Right lobe of liver (tissue), 6 donors: ENCODE measurements around the gene HELZ2. TPM values are rescaled to one million over a fixed set of nuclear protein-coding genes. Genes with fewer than 3 reads are reported as not detected.

Source experiments
- ATAC-seq, 4 donors: fragments of 200-7000 bp; cut with Tn5 transposase; one replicate each; pipeline ENCODE4 v1.9.1; 2020; ENCODE audit warnings: mild to moderate bottlenecking in 4 of 4, moderate library complexity in 4 of 4
- DNase-seq, 3 donors: peaks; one replicate each; pipeline ENCODE4 v3.0.0-alpha.2; 2020
- H3K27ac ChIP-seq, 3 donors: fragments of 200-600 bp; one replicate each; pipeline ENCODE4 v1.8.0; 2022
- H3K27me3 ChIP-seq, 2 donors: fragments of 200-600 bp; one replicate each; pipeline ENCODE4 v1.8.0; 2022
- H3K36me3 ChIP-seq, 4 donors: fragments of 200-600 bp; sonication (generic) in 1 of 4; one replicate each; pipeline versions ENCODE4 v1.5.1 to v1.8.0; 2017 to 2022; ENCODE audit warnings: control low read depth in 1 of 4
- H3K4me1 ChIP-seq, 4 donors: fragments of 200-600 bp; sonication (generic) in 1 of 4; one replicate each; pipeline versions ENCODE4 v1.5.1 to v1.8.0; 2017 to 2022; ENCODE audit warnings: control low read depth in 1 of 4
- H3K4me3 ChIP-seq, 3 donors: fragments of 200-600 bp; one replicate each; pipeline ENCODE4 v1.8.0; 2022
- H3K9me3 ChIP-seq, 4 donors: fragments of 200-600 bp; sonication (generic) in 1 of 4; one replicate each; pipeline versions ENCODE4 v1.5.1 to v1.8.0; 2017 to 2022; ENCODE audit warnings: control low read depth in 1 of 4
- POLR2A ChIP-seq: fragments of 450-650 bp; IDR thresholded peaks from one replicate; pipeline ENCODE4 v1.6.1; 2017; ENCODE audit warnings: antibody characterized with exemption, mild to moderate bottlenecking
- WGBS: methylation state at CpG from one replicate; pipeline ENCODE4 v1.1.6; 2018; ENCODE audit warnings: low coverage, low lambda C conversion rate; ENCODE audit not compliant: insufficient coverage; ENCODE audit errors: missing lambda C conversion rate; 5-methylcytosine and 5-hydroxymethylcytosine counted together
- intact Hi-C, 2 donors: fragments of 100-400 bp; cut with DNase I; formaldehyde crosslinking; loops; one replicate each; pipeline versions ENCODE4 v1.11.2 to v1.14.1; 2022
- total RNA-seq, 6 experiments: library from RNA; depleted of rRNA in 2 of 6; stranded (reverse); fragments of >200 nt in 2 of 6; fragmentation: NEBNext Ultra II Directional in 3 of 6; extraction: Animal tissue kit (Norgen Biotek cat#: 25700) in 3 of 6; gene quantifications; one replicate each; pipeline versions ENCODE4 v1.1.0 to v1.2.4, GENCODE V29; 2016 to 2023
- TF ChIP-seq, protein P1 (sequence below), 4 donors: fragments of 200-600 bp in 3 of 4; fragments of 450-650 bp in 1 of 4; IDR thresholded peaks; one replicate each; pipeline versions ENCODE4 v1.5.1 to v1.8.0; 2016 to 2022; ENCODE audit warnings: antibody characterized with exemption in 4 of 4, mild to moderate bottlenecking in 2 of 4
- donor health status: DM: no; HTN: yes; CAD: no.
- donor health status: DM: no; HTN: no; CAD: no.
- donor health status: DM: no; HTN: no; CAD: no.
- donor health status: DM: no; HTN: yes; CAD: no.
- donor health status: DM: no; HTN: yes; CAD: no.

Gene HELZ2
- total RNA-seq, 6 experiments from 2014 or later: 14.8 to 30.3 (median 24.1) TPM

DNA sequence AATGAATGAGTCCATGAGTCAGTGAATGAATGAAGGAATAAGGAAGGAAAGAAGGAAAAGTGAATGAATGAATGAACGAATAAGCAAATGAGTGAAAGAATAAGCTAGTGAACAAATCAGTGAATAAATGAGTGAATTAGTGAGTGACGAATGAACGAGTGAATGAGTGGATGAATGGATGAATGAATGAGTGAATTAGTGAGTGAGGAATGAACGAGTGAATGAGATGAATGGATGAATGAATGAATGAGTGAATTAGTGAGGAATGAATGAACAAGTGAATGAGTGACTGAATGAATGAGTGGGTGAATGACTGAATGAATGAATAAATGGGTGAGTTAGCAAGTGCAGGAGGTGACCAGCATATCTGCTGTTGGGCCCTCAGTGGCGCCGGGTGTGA, 30.3 kb downstream of the HELZ2 start:
- Histone ChIP-seq H3K27me3 (no peaks in the 10 kb centered on the region), H3K27ac (no peak overlapping the region), H3K4me3 (no peak overlapping the region), H3K9me3 (no peaks in the 10 kb centered on the region), H3K4me1 (no peaks in the 10 kb centered on the region), H3K36me3 (no peaks in the 10 kb centered on the region)
- intact Hi-C loops: loop anchor here in 1 of 2 donors (10.0 kb wide), 1 partner anchor 431 kb away; the partner anchor contains the start of gene SAMD10
- TF ChIP-seq POLR2A: no peak
- TF ChIP-seq, protein P1, sequence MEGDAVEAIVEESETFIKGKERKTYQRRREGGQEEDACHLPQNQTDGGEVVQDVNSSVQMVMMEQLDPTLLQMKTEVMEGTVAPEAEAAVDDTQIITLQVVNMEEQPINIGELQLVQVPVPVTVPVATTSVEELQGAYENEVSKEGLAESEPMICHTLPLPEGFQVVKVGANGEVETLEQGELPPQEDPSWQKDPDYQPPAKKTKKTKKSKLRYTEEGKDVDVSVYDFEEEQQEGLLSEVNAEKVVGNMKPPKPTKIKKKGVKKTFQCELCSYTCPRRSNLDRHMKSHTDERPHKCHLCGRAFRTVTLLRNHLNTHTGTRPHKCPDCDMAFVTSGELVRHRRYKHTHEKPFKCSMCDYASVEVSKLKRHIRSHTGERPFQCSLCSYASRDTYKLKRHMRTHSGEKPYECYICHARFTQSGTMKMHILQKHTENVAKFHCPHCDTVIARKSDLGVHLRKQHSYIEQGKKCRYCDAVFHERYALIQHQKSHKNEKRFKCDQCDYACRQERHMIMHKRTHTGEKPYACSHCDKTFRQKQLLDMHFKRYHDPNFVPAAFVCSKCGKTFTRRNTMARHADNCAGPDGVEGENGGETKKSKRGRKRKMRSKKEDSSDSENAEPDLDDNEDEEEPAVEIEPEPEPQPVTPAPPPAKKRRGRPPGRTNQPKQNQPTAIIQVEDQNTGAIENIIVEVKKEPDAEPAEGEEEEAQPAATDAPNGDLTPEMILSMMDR (IDR thresholded peaks at IDR 0.05): no peak
- 67% methylated on average over 5 of the region's 6 CpGs for WGBS
- ATAC-seq: no peak
- no peak for DNase-seq

DNA sequence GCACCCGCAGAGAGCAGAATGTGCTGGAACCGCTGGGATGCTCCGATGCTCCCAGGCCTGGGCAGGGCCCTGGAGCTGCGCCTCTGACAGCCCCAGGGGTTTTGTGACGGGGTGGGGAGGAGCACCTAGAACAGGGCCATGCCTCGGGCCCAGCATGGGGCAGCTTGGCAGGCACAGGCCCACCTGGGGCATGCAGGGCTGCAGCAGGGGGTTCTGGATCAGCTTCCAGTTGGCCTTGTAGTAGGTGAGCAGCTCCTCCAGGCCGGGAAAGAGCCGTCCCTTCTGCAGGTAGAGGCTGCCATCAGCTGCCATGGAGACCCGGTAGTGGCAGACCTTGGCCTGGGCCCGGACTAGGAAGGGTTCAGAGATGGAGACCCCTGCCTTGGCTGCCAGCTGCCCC, 30.9 kb downstream of the HELZ2 start:
- TF ChIP-seq POLR2A: no peak
- TF ChIP-seq, protein P1 (IDR thresholded peaks at IDR 0.05): no peak
- intact Hi-C loops: loop anchor here in 1 of 2 donors (10.0 kb wide), 1 partner anchor 432 kb away; the partner anchor contains the start of gene SAMD10
- Histone ChIP-seq H3K9me3 (no peaks in the 10 kb centered on the region), H3K4me1 (no peaks in the 10 kb centered on the region), H3K4me3 (no peak overlapping the region), H3K36me3 (no peaks in the 10 kb centered on the region), H3K27ac (no peak overlapping the region), H3K27me3 (no peaks in the 10 kb centered on the region)
- no CpG with 5 or more reads among the region's 10 CpGs for WGBS
- DNase-seq: no peak
- no peak for ATAC-seq

DNA sequence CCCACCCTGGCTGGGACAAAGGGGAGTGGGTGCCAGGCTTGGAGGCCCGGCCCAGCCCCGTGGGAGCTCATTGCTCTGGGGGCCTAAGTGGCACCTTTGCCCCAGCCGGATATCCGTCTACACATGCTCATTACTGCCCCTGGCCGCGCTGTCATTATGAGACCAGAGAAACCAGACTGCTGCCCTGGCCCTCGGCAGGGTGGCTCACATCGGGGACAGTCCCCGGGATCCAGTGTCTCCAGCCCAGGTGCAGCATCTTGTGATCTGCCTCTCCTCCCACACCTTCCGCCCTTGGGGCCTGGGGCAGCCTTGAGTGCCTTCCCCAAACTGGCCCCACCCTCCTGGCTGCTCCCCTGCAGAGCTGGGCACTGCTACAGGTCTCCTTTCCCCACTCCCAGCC, 31.3 kb downstream of the HELZ2 start:
- TF ChIP-seq POLR2A: no peak
- TF ChIP-seq, protein P1 (IDR thresholded peaks at IDR 0.05): no peak
- ATAC-seq: no peak
- no peak for DNase-seq
- H3K36me3 ChIP-seq: no peaks in the 10 kb centered on the region
- no peaks in the 10 kb centered on the region for H3K27me3 ChIP-seq
- no peaks in the 10 kb centered on the region for H3K9me3 ChIP-seq
- no CpG with 5 or more reads among the region's 10 CpGs for WGBS
- H3K4me3 ChIP-seq: no peak overlapping the region
- H3K27ac ChIP-seq: no peak overlapping the region
- H3K4me1 ChIP-seq: peaks cover 0 to under 1% (median 0%) of the 10 kb centered on the region in 4 donors
- intact Hi-C loops: loop anchor here in 1 of 2 donors (10.0 kb wide), 1 partner anchor 432 kb away; the partner anchor contains the start of gene SAMD10

DNA sequence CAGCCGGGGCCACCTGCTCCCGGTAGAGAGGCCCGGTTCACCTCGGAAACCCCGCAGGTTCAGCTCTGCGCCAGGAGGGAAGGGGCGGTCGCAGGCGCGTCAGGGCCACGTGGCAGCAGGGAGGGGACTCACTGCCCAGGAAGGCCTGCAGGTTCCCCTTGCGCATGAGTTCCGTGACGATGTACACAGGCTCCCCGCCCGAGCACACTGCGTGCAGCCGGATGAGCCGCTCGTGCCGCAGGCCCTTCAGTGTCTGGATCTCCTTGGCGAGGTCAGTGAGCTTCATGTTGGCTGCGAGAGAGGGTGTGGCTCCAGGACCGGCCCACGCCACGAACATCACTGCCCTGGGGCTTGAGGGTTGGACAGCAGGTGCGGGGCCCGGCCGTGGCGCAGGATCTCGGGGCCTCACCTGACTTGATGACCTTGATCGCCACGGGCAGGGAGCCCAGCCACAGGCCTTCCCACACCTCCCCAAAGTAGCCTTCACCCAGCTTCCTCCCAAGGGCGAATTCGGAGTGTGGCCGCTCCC, 31.9 kb downstream of the HELZ2 start:
- intact Hi-C loops: loop anchor here in 1 of 2 donors (10.0 kb wide), 1 partner anchor 433 kb away; the partner anchor contains the start of gene SAMD10
- ATAC-seq (no peak), DNase-seq (no peak)
- WGBS: 80% methylated on average over 1 of the region's 36 CpGs
- Histone ChIP-seq H3K4me3 (no peak overlapping the region), H3K4me1 (peaks cover 0 to 6% (median 3%) of the 10 kb centered on the region in 4 donors), H3K9me3 (no peaks in the 10 kb centered on the region), H3K27ac (no peak overlapping the region), H3K27me3 (no peaks in the 10 kb centered on the region), H3K36me3 (no peaks in the 10 kb centered on the region)
- TF ChIP-seq, protein P1 (IDR thresholded peaks at IDR 0.05): no peak
- TF ChIP-seq POLR2A: no peak
